DND-41 (cell line): ENCODE data around the gene COL4A2.

Experiments
- CTCF ChIP-seq: IDR thresholded peaks from 2 replicates; pipeline ENCODE4 v1.5.1; 2012; ENCODE audit warnings: borderline replicate concordance, low read length, moderate library complexity, mild to moderate bottlenecking; ENCODE audit not compliant: poor library complexity, severe bottlenecking; ENCODE audit errors: extremely low read depth
- EZH2 ChIP-seq: IDR thresholded peaks from 3 replicates; pipeline ENCODE4 v1.6.1; 2012; ENCODE audit warnings: borderline replicate concordance, low read depth, mild to moderate bottlenecking, moderate library complexity, low read length, inconsistent platforms; ENCODE audit not compliant: severe bottlenecking

DNA sequence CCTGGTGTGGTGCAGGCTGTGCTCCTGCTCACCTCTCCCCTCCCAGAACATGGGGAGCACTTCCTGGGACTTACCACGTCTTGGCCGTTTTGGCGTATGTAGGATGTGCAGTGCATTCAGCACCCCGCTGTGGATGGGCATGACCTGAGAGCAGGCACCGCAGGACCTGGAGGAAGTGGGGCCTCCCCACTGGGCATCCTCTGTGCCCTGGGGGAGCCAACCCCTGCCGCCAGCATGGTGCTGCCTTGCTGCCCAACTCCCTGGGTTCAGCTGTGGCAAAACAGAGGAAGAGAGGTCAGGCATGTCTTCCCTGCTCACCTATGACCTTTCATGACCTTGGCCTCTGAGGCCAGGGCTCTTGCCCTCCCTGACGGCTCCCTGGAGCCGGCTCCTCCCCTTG is 150.9 kb downstream of the COL4A2 start:
- no peak for TF ChIP-seq CTCF
- TF ChIP-seq EZH2, result no peak
